Panc1 (cell line): ENCODE measurements around the gene NKAIN4. TPM values are rescaled to one million over a fixed set of nuclear protein-coding genes. Genes with fewer than 3 reads are reported as not detected.

Source experiments
- ATAC-seq: fragments of 200-7000 bp; cut with Tn5 transposase; 2 replicates; pipeline ENCODE4 v1.9.1; 2020; ENCODE audit warnings: mild to moderate bottlenecking, moderate library complexity
- BruUV-seq: library from RNA; stranded (reverse); fragments of 400-500 nt; replicated peaks from 2 replicates; lab custom pipeline; 2021; lab: Mats Ljungman, UMichigan
- CTCF ChIA-PET: fragments of 300-600 bp; sonication (Branson Sonifier 250); formaldehyde crosslinking; loops from one replicate; lab custom pipeline; 2022; ENCODE audit warnings: antibody characterized with exemption; lab: Charles Lee
- POLR2A ChIA-PET: fragments of 300-600 bp; sonication (Branson Sonifier 250); formaldehyde crosslinking; loops from one replicate; lab custom pipeline; 2022; ENCODE audit warnings: antibody characterized with exemption; lab: Charles Lee
- DNase-seq: peaks from one replicate; pipeline ENCODE4 v3.0.0-alpha.2; 2010; ENCODE audit warnings: low read depth, low spot score
- H3K27ac ChIP-seq: 2 replicates; pipeline ENCODE4 v1.5.1; 2011; ENCODE audit warnings: mild to moderate bottlenecking, low read length, inconsistent platforms
- H3K27me3 ChIP-seq: fragments of 200-500 bp; sonication (Bioruptor generic); 2 replicates; pipeline ENCODE4 v1.6.0; 2014; ENCODE audit warnings: low read length, inconsistent platforms; ENCODE audit not compliant: control insufficient read depth, insufficient read depth
- H3K36me3 ChIP-seq: fragments of 200-500 bp; sonication (Bioruptor generic); 2 replicates; pipeline ENCODE4 v1.5.1; 2014; ENCODE audit warnings: inconsistent platforms, mild to moderate bottlenecking, low read length, moderate library complexity; ENCODE audit not compliant: control insufficient read depth, insufficient read depth
- H3K4me1 ChIP-seq: 2 replicates; pipeline ENCODE4 v1.5.1; 2011; ENCODE audit warnings: inconsistent platforms, mild to moderate bottlenecking, low read length, moderate library complexity; ENCODE audit not compliant: control insufficient read depth, insufficient read depth
- H3K4me3 ChIP-seq, 2 experiments: 2 replicates each; pipeline ENCODE4 v1.5.1; 2011 to 2012; ENCODE audit warnings: low read depth in 2 of 2, low read length in 2 of 2, mild to moderate bottlenecking in 2 of 2, inconsistent platforms in 1 of 2, moderate library complexity in 1 of 2
- H3K9me3 ChIP-seq: fragments of 200-500 bp; sonication (Bioruptor generic); 2 replicates; pipeline ENCODE4 v1.5.1; 2014; ENCODE audit warnings: low read depth, mild to moderate bottlenecking, inconsistent platforms, low read length, moderate library complexity; ENCODE audit not compliant: control insufficient read depth, insufficient read depth
- POLR2AphosphoS5 ChIP-seq: IDR thresholded peaks from 2 replicates; pipeline ENCODE4 v1.6.1; 2012; ENCODE audit warnings: mild to moderate bottlenecking, low read depth, low read length, moderate library complexity
- SIN3A ChIP-seq: IDR thresholded peaks from 2 replicates; pipeline ENCODE4 v1.6.1; 2012; ENCODE audit warnings: low read depth, mild to moderate bottlenecking, low read length, moderate library complexity, borderline replicate concordance; ENCODE audit not compliant: insufficient read depth
- TCF7L2 ChIP-seq: IDR thresholded peaks from 2 replicates; pipeline ENCODE4 v1.6.1; 2011; ENCODE audit warnings: mild to moderate bottlenecking, low read depth, low read length, inconsistent platforms
- in situ Hi-C: cut with HindIII; loops from 2 replicates; pipeline ENCODE4 v1.10.0; 2016; ENCODE audit warnings: low sequenced_read_pairs, low pct_unique_long_range_greater_than_20kb
- intact Hi-C: fragments of 100-400 bp; cut with micrococcal nuclease; formaldehyde crosslinking; loops from one replicate; pipeline ENCODE4 v1.10.0; 2022; ENCODE audit not compliant: unreplicated experiment
- total RNA-seq: library from RNA; stranded (reverse); gene quantifications from one replicate; pipeline ENCODE4 v1.2.1, GENCODE V29; 2021; ENCODE audit not compliant: unreplicated experiment
- TF ChIP-seq, protein P1 (sequence below): fragments of 450-650 bp; IDR thresholded peaks from 2 replicates; pipeline ENCODE4 v1.5.1; 2017; ENCODE audit warnings: mild to moderate bottlenecking
- TF ChIP-seq, protein P2 (sequence below), 2 experiments: IDR thresholded peaks; 2 replicates each; pipeline ENCODE4 v1.6.1; 2011 to 2012; ENCODE audit warnings: low read depth in 2 of 2, control low read depth in 1 of 2, low read length in 1 of 2, mild to moderate bottlenecking in 1 of 2, moderate library complexity in 1 of 2; ENCODE audit not compliant: insufficient read depth in 1 of 2

NKAIN4 gene
- total RNA-seq, 1 experiment from 2014 or later: 5.5 TPM

DNA sequence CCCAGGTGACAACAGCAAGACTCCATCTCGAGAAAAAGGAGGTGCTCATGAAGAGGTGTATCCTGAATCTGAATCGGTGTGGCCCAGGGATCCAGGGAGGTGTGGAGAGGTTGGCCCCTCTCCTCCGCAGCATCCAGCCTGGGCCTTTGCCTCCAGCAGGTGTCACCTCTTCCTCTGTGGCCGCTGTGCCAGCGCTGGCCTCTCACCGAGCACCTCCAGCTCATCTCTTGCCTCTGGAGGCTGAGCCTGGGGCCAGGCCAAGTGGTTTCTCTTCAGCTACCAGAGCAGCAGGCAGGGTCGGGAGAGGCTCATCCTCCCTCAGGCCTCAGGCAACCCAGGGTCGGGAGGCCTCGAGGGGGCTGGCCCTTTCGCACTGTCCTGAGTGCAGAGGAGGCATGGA is 37.5 kb upstream of the NKAIN4 start:
- ChIA-PET CTCF (interaction anchor here (0.6 to 2.4 kb wide), 2 partner anchors 68 to 89 kb away, joined by 3 to 13 read pairs; no protein-coding TSS in a partner anchor), POLR2A (no interaction called here)
- TF ChIP-seq, protein P1, sequence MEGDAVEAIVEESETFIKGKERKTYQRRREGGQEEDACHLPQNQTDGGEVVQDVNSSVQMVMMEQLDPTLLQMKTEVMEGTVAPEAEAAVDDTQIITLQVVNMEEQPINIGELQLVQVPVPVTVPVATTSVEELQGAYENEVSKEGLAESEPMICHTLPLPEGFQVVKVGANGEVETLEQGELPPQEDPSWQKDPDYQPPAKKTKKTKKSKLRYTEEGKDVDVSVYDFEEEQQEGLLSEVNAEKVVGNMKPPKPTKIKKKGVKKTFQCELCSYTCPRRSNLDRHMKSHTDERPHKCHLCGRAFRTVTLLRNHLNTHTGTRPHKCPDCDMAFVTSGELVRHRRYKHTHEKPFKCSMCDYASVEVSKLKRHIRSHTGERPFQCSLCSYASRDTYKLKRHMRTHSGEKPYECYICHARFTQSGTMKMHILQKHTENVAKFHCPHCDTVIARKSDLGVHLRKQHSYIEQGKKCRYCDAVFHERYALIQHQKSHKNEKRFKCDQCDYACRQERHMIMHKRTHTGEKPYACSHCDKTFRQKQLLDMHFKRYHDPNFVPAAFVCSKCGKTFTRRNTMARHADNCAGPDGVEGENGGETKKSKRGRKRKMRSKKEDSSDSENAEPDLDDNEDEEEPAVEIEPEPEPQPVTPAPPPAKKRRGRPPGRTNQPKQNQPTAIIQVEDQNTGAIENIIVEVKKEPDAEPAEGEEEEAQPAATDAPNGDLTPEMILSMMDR: no peak
- TF ChIP-seq SIN3A (no peak), POLR2AphosphoS5 (no peak), TCF7L2 (no peak)
- TF ChIP-seq, protein P2, sequence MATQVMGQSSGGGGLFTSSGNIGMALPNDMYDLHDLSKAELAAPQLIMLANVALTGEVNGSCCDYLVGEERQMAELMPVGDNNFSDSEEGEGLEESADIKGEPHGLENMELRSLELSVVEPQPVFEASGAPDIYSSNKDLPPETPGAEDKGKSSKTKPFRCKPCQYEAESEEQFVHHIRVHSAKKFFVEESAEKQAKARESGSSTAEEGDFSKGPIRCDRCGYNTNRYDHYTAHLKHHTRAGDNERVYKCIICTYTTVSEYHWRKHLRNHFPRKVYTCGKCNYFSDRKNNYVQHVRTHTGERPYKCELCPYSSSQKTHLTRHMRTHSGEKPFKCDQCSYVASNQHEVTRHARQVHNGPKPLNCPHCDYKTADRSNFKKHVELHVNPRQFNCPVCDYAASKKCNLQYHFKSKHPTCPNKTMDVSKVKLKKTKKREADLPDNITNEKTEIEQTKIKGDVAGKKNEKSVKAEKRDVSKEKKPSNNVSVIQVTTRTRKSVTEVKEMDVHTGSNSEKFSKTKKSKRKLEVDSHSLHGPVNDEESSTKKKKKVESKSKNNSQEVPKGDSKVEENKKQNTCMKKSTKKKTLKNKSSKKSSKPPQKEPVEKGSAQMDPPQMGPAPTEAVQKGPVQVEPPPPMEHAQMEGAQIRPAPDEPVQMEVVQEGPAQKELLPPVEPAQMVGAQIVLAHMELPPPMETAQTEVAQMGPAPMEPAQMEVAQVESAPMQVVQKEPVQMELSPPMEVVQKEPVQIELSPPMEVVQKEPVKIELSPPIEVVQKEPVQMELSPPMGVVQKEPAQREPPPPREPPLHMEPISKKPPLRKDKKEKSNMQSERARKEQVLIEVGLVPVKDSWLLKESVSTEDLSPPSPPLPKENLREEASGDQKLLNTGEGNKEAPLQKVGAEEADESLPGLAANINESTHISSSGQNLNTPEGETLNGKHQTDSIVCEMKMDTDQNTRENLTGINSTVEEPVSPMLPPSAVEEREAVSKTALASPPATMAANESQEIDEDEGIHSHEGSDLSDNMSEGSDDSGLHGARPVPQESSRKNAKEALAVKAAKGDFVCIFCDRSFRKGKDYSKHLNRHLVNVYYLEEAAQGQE (IDR thresholded peaks at IDR 0.05; ENCODE audit: insufficient read depth in 1 of 2, low read depth in 2 of 2, low read length in 1 of 2): no peak
- H3K27ac ChIP-seq: no peak overlapping the region
- peaks cover 13% of the 10 kb centered on the region for H3K4me1 ChIP-seq
- BruUV-seq: no TSS peak
- no peak overlapping the region for H3K4me3 ChIP-seq
- H3K27me3 ChIP-seq: no peaks in the 10 kb centered on the region
- H3K9me3 ChIP-seq: no peaks in the 10 kb centered on the region
- in situ Hi-C loops (loop anchor here (25.0 kb wide), 1 partner anchor 95 kb away; no protein-coding TSS in a partner anchor), intact Hi-C loops (loop anchor here (5.0 kb wide), 1 partner anchor 70 kb away; no protein-coding TSS in a partner anchor)
- ATAC-seq (no peak; the same call in 1 of the 2 replicates), DNase-seq (no peak)
- H3K36me3 ChIP-seq: no peaks in the 10 kb centered on the region

DNA sequence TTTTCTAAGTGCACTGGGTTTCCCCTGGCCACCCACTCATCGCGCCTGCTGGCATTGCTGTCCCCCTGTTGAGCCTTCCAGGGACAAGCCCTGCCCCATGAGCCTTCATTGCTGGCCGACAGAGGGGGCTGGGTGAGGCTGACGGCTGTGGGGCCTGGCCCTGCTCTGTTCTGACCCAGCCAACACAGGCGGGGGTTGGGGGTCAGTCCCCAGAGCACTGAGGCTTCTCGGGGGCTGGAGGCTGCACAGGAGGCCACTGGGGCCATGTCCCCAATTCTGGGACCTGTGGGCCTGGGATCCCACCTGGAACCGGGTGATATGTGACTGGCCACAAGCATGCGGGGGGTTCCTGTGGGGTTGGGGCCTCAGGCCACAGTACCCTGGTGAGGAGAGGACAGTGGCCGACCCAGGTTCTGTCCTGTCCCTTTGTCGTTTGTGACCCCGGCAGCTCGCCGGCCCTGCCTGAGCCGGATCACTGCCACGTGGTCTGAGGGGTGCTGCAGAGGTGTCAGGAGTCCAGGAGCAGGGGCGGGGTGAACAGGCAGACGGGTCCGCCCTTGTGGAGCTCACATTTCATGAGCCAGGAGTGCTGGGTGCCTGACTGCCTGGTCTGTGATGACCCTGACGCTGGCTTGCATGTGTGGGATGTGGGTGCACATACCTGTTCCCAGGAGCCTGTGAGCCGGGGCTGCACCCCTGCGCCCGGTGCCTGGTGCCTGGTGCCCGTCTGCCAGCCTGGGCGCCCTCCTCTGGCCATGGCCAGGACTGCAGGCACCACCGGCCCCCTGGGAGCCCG is 36.6 kb upstream of the NKAIN4 start:
- POLR2A ChIA-PET: no interaction called here
- intact Hi-C loops (loop anchor here (5.0 kb wide), 1 partner anchor 69 kb away; no protein-coding TSS in a partner anchor), in situ Hi-C loops (loop anchor here (25.0 kb wide), 1 partner anchor 96 kb away; no protein-coding TSS in a partner anchor)
- no peaks in the 10 kb centered on the region for H3K9me3 ChIP-seq
- peaks cover 13% of the 10 kb centered on the region for H3K4me1 ChIP-seq
- CTCF ChIA-PET: interaction anchor here (2.4 kb wide), 1 partner anchor 67 kb away, joined by 13 read pairs; no protein-coding TSS in a partner anchor
- DNase-seq (no peak), ATAC-seq (peak; percentile 61)
- BruUV-seq: no TSS peak
- H3K27me3 ChIP-seq: no peaks in the 10 kb centered on the region
- no peak overlapping the region for H3K4me3 ChIP-seq
- no peak overlapping the region for H3K27ac ChIP-seq
- TF ChIP-seq, protein P1: peak; percentile 92
- no peak for TF ChIP-seq SIN3A
- no peaks in the 10 kb centered on the region for H3K36me3 ChIP-seq
